Stimulated activated CD4-positive, alpha-beta T cell treated with anti-CD3 and anti-CD28 coated beads, Interleukin-12 subunit alpha, Interleukin-12 subunit beta, amount 100 ng/mL, for 24 hours (primary cell): Measurements from ENCODE around the gene SRC.

Experiments used
- DNase-seq, 2 experiments: peaks; one replicate each; pipeline ENCODE4 v3.0.0-alpha.2; 2020; ENCODE audit warnings: low read depth in 2 of 2

Gene SRC

DNA sequence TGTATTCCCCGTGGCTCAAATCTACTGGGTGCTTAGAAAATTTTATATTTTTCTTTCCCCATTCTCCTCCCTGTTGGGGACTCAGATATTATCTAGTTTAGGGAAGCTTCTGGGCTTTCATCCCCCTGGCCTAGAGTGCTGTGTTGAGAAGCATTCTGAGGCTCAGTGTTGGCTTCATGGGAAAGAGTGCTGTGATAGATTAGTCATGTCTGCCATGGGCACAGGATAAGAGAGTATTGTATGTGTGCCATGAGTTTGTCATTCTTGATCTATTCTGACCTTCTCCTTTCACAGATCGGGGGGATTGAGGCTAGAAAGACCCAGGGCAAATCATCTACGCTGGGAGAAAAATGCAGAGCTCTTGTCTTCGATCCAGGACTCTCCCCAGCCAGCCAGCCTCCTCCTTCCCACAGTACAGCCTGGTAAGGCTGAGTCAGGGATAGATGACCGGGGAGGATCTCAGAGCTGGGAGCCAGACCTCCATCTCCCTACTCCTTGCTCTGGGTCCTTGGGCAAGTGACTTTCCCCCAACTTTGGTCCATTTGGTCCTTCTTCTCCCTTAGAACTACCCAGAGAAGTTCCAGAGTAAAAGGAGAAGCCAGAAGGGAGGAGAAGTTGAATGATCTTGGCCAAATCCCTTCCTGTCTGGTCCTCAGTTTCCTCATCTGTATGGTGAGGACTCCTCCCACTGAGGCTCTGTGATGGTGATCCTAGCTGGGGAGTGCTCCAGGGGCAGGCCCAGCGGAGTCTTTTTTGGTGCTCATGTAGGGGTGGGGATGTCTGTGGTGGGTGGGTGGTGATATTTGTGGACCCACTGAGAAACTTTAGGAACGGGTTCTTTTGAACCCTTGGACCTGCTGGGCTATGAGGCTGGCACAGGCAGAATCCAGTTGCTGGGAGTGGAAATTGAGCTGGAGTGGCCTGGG lies 5.0 kb downstream of the SRC start:
- DNase-seq: no peak

GRCh38 chr20:37351689-37352607 lies 6.0 kb downstream of the SRC start:
- no peak for DNase-seq

DNA sequence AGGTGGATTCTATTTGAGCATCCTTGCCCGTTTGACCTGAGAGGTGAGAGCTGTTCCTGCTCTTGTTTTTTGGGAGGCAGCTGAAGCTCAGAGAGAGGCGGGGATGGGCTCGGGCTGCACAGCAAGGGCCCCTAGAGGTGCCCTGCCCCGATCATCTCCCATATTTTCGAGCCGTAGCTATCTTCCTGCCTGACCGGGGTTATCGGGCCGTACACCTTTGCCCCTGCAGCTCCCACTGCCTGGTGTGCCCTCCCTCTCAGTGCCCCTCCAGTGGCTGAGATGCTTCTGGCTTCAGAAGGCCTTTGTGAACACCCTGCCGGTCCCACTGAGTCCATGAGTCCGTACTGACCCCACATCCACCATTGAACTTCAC lies 6.7 kb downstream of the SRC start:
- no peak for DNase-seq

GRCh38 chr20:37353285-37353849 lies 7.4 kb downstream of the SRC start:
- no peak for DNase-seq

DNA sequence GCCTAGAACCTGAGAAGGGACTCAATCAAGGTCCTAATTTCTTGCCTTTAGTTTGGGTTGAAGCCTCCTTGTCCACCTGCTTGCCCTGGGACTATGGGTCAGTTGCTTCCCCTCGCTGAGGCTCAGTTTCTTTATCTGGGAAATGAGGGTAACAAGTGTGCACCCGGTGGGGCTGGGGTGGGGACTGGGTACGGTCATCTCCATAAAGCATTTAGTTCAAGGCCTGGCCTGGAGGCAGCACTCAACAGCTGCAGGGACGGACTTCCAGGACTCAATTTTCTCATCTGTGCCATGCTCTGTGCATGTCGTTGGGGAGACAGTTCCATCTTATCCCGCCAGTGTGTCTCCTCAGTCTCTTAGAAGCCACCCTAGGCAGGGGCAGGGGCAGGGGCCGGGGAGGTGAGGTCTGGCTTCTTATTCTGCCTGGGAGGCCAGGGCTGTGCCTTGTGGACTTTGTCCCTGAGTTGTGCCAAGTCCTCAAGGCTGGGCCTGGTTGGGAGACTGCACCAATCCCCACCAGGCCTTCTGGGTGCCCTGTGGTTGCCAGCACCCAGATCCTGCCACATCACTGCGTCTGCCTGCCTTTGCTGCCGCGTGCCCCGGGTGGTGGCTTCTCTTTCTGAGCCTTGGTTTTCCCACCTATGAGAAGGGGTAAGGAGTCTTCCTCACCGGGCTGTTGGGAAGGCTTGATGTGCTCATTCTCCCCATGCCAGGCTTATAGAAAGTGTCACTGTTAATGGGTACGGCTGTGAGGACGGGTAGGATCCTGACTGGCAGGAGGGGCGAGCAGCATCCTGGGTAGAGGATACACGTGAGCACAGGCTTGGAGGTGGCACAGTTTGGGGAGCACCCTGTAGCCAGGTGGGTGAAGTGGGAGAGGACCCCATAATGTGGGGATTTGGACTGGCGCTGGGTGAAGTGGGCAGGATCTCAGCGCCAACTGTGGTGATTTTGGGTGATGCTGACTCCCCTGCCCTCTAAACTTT lies 8.6 kb downstream of the SRC start:
- no peak for DNase-seq

- DNase-seq: no peak
Observed at GRCh38 chr20:37355252-37356180, 9.6 kb downstream of the SRC start.

GRCh38 chr20:37356387-37356786 lies 10.4 kb downstream of the SRC start:
- DNase-seq: no peak

GRCh38 chr20:37356961-37357371 lies 11.0 kb downstream of the SRC start:
- no peak for DNase-seq

- no peak for DNase-seq
Observed at GRCh38 chr20:37357481-37358365, 11.8 kb downstream of the SRC start.

DNA sequence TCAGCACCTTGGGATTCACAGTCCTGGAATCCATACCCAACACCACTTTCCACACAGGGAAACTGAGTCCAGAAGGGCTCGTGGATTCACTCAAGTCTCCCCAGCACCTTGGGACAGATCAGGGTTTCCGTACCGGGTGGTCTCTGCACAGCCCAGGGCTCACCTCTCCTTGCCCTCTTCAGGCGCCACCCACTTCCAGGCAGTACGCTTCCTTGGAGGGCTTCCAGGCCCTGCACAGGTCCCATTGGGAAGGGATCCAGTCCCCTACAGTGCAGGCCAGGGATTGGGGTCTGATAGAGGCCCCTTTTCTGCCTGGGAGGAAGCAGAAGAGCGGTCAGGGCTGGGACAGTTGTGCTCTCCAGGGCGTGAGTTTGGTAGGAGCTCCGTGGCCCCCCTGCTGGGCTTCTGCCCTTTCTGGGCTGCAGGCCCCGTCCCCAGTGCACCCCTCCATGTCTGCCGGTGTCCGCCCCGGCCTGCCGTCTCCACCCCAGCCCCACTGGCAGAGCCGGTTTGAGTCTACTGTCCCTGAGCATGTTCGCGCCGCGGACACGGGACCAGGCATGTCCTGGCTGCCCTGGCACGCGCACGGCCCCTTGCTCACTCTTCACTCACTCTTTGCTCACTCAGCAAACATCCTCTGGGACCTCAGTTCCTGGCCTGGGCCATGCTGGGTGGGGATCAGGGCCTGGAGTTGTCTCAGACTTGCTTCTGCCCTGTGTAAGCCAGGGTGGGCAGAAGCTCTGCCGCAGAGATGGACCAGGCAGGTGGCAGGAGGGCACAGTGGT lies 12.6 kb downstream of the SRC start:
- DNase-seq: no peak

DNA sequence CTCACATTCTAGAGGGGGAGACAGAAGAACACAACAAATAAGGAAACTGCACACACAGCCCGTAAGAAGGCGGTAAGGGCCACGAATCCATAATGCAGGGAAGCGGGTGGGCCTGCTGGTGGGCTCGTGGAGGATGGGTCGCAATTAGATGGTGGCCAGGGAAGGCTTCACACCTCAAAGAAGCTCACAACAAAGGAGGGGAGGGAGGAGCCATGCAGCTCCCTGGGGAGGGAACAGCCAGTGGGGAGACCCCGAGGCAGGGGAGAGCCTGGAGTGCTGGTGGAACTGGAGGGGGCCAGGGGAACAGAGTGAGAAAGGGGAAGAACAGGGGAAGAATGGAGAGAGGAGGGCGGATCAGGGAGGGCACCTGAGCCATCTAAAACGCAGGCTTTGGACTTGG lies 13.4 kb downstream of the SRC start:
- no peak for DNase-seq

DNA sequence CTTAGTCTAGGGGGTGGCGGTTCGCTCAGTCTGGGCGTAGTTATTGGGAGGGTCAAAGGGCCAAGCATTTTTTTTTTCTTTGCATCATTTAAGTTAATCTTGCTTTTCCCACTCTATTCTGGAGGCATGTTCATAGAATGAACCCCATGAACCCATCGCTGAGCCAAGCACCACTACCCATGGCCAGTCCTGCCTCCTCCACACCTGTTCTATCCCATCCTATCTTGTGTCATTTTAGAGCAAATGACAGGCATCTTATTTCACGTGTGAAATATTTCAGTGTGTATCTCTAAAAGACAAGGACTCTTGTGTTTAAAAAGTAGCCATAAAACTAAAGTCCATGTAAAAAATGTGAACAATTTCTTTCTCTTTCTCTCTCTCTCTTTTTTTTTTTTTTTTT lies 13.9 kb downstream of the SRC start:
- no peak for DNase-seq

- no peak for DNase-seq
Observed at GRCh38 chr20:37360391-37361115, 14.6 kb downstream of the SRC start.

- no peak for DNase-seq
Observed at GRCh38 chr20:37361336-37361735, 15.4 kb downstream of the SRC start.

GRCh38 chr20:37362231-37362792 lies 16.4 kb downstream of the SRC start:
- DNase-seq: no peak

- DNase-seq: no peak
Observed at GRCh38 chr20:37362821-37363220, 16.9 kb downstream of the SRC start.
